Brain microvascular endothelial cell (primary cell): ENCODE data around the gene TRMT44.
"Not testable (repeated sequence)": the region's sequence is repeated elsewhere in the genome, so short reads cannot be mapped to it uniquely, and the experiment has no call there.

Experiments used
- DNase-seq: peaks from one replicate; pipeline ENCODE4 v3.0.0-alpha.2; 2020
- H3K27ac ChIP-seq: fragments of 250-450 bp; sonication (Bioruptor Pico); 2 replicates; pipeline ENCODE4 v1.5.1; 2020; ENCODE audit warnings: mild to moderate bottlenecking, moderate library complexity
- H3K27me3 ChIP-seq: fragments of 250-450 bp; sonication (Bioruptor Pico); replicated peaks from 2 replicates; pipeline ENCODE4 v1.5.1; 2020; ENCODE audit warnings: mild to moderate bottlenecking
- H3K36me3 ChIP-seq: fragments of 250-450 bp; sonication (Bioruptor Pico); replicated peaks from 2 replicates; pipeline ENCODE4 v1.5.1; 2020; ENCODE audit warnings: mild to moderate bottlenecking
- H3K4me3 ChIP-seq: 2 replicates; pipeline ENCODE4 v1.5.1; 2011; ENCODE audit warnings: low read depth, mild to moderate bottlenecking, control low read depth, low read length, moderate library complexity
- in situ Hi-C: cut with HindIII; loops from 2 replicates; pipeline ENCODE4 v1.10.0; 2017; ENCODE audit warnings: low sequenced_read_pairs, low pct_ligation_motif_present
- TF ChIP-seq, protein P1 (sequence below): IDR thresholded peaks from 2 replicates; pipeline ENCODE4 v1.5.1; 2011; ENCODE audit warnings: low read depth, mild to moderate bottlenecking, moderate library complexity, low read length, control low read depth, inconsistent platforms; ENCODE audit errors: missing control alignments

Gene TRMT44

DNA sequence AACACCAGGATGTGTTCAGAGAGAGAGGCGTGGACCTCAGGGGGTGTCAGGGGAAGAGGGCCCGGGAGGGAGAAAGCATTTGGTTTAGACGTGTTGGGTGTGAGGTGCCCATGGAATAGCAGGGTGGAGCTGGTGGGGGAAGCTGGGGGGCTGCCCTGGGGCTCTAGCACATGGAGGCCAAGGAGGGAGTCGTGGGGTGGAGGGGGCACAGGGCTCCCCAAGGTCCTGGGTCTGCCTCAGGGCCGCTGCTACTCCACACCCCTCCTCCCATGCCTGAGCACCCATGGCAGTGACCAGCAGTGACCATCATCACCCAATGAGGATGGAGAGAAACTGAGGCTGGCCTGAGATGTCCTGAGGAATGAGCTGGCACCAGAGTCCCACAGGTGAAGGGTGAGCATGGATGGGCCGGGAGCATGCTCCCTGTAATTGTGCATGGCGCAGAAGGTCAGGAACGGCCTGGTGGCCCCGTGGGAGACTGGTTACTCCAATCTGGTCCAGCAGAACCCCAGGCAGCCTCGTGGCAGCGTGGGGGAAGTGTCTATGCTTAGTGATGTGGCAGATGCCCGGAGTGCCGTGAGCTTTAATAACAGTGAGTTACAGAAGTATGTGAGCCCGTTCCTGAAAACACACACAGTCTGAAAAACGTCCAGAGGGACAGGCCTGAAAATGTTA lies 70.2 kb downstream of the TRMT44 start:
- Histone ChIP-seq H3K36me3 (no peaks in the 10 kb centered on the region), H3K4me3 (no peak overlapping the region), H3K27ac (no peak overlapping the region), H3K27me3 (no peaks in the 10 kb centered on the region)
- in situ Hi-C loops: no loop called here
- TF ChIP-seq, protein P1, sequence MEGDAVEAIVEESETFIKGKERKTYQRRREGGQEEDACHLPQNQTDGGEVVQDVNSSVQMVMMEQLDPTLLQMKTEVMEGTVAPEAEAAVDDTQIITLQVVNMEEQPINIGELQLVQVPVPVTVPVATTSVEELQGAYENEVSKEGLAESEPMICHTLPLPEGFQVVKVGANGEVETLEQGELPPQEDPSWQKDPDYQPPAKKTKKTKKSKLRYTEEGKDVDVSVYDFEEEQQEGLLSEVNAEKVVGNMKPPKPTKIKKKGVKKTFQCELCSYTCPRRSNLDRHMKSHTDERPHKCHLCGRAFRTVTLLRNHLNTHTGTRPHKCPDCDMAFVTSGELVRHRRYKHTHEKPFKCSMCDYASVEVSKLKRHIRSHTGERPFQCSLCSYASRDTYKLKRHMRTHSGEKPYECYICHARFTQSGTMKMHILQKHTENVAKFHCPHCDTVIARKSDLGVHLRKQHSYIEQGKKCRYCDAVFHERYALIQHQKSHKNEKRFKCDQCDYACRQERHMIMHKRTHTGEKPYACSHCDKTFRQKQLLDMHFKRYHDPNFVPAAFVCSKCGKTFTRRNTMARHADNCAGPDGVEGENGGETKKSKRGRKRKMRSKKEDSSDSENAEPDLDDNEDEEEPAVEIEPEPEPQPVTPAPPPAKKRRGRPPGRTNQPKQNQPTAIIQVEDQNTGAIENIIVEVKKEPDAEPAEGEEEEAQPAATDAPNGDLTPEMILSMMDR: no peak
- DNase-seq: no peak

DNA sequence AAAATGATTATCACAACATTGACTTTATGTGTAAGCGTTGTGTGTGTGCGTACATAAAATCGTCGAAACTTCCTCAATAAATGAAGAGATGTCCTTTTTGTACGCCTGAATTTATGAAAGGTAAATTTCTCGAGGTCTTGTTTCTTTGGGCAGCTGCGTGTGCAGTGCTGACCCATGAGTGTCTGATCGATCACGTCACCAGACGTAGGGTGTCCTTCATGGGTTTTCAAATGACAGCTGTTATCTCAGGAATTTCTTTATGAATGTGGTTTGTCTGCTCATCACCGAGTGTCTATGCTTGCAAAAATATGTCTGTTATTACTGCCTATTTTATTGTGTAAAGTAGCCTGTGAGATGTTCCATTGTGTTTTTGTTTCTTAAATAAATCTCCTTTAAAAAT lies 71.9 kb downstream of the TRMT44 start:
- in situ Hi-C loops: no loop called here

DNA sequence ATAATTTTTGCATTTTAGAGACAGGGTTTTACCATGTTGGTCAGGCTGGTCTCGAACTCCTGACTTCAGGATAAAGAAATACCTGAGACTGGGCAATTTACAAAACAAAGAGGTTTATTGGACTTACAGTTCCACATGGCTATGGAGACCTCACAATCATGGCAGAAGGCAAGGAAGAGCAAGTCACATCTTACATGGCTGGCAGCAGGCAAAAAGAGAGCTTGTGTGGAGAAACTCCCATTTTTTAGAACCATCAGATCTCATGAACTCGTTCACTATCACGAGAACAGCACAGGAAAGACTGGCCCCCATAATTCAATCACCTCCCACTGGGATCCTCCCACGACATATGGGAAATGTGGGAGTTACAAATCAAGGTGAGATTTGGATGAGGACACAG lies 72.5 kb downstream of the TRMT44 start:
- H3K27me3 ChIP-seq, H3K4me3 ChIP-seq, H3K27ac ChIP-seq, in situ Hi-C loops, H3K36me3 ChIP-seq, DNase-seq: not testable (repeated sequence)

More for the DNA sequence above, 71.9 kb downstream of the TRMT44 start:
- TF ChIP-seq, protein P1: no peak
- DNase-seq: no peak
- no peak overlapping the region for H3K4me3 ChIP-seq
- H3K27me3 ChIP-seq: no peaks in the 10 kb centered on the region
- H3K27ac ChIP-seq: no peak overlapping the region
- no peaks in the 10 kb centered on the region for H3K36me3 ChIP-seq

DNA sequence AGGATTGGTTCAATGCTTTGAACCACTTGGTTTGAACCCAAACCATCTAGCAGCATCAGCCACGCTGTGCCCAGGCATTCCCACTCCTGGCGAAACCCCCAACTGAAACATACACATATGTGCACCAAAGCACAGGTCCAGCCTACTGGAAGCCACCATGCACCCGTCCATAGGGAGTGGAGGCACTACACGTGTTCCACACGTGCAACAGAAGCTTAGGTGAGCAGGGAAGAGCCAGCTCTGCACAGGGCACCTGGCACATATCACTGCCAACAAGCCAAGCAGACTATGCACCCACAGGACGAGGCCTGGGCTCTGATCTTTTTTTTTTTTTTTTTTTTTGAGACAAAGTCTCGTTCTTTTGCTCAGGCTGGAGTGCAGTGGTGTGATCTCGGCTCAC lies 73.4 kb downstream of the TRMT44 start:
- in situ Hi-C loops: no loop called here
- H3K36me3 ChIP-seq: no peaks in the 10 kb centered on the region
- no peaks in the 10 kb centered on the region for H3K27me3 ChIP-seq
- H3K4me3 ChIP-seq: no peak overlapping the region
- H3K27ac ChIP-seq: no peak overlapping the region
- DNase-seq: no peak
- TF ChIP-seq, protein P1: no peak

DNA sequence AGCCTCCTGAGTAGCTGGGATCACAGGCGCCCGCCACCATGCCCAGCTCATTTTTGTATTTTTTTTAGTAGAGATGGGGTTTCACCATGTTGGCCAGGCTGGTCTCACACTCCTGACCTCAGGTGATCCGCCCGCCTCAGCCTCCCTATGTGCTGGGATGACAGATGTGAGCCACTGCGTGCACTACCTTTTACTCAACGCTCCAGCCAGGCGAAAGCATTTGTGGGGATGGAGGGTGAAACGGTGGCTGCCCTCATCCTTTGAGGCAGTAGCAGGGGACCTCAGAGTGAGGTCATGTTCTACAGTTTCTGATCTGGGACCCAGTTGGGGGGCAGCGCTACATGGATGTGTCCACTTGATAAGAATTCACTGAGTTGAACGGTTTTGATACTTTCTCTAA lies 73.8 kb downstream of the TRMT44 start:
- H3K27me3 ChIP-seq: no peaks in the 10 kb centered on the region
- no peak overlapping the region for H3K27ac ChIP-seq
- TF ChIP-seq, protein P1: no peak
- H3K4me3 ChIP-seq: no peak overlapping the region
- H3K36me3 ChIP-seq: no peaks in the 10 kb centered on the region
- in situ Hi-C loops: no loop called here
- DNase-seq: no peak

DNA sequence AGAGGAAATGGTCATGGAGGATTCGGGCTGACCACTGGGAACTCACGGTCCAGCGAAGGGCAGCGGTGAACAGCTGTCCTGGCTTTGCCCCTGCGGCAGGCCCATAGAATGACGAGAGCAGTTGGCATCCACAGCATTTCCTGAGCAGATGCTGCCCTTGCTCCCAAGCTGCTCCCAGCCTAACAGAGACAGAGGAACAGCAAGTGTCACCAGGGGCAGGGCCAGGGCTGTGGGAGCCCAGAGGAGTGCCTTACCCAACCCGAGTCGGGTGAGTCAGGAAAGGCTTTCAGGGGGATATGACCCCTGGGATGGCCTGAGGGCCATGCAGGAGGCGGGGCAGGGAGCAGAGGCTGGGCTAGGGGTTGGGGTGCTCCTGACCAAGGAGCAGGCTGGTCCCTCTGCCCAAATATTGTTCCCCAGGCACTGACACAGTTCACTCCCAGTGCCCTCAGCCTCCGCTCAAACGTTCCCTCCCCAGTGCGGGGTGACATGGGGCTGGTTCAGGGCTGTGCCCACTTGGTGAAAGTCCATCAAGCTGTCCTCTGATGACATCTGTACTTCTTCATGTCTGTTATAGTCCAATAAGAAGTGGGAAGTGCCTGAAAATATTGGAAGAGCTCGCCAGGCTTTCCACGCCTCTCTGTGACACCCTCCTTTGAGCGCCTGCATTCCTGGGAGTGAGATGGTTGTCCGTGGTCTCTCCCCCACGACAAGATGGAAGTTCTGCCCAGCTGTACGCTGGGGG lies 74.9 kb downstream of the TRMT44 start:
- TF ChIP-seq, protein P1: no peak
- Histone ChIP-seq H3K27ac (no peak overlapping the region), H3K36me3 (no peaks in the 10 kb centered on the region), H3K27me3 (no peaks in the 10 kb centered on the region), H3K4me3 (no peak overlapping the region)
- in situ Hi-C loops: no loop called here
- peak; percentile 46 for DNase-seq
